DMS53 treated with DMSO at 0.1 percent for 48 hours (cell line): ENCODE data around the gene TUBA1B.
"Not testable (repeated sequence)": the region's sequence is repeated elsewhere in the genome, so short reads cannot be mapped to it uniquely, and the experiment has no call there.

Experiments
- DNase-seq: peaks from one replicate; lab custom pipeline; 2025; ENCODE audit not compliant: unreplicated experiment; lab: John Stamatoyannopoulos, UW

TUBA1B gene

GRCh38 chr12:49127971-49128370 lies 3.2 kb downstream of the TUBA1B start:
- DNase-seq, result not testable (repeated sequence)

GRCh38 chr12:49126852-49127763 lies 4.1 kb downstream of the TUBA1B start:
- no peak for DNase-seq

- DNase-seq, result peak; percentile 53
These were observed 10.0 kb downstream of the TUBA1B start for GRCh38 chr12:49121047-49121696.

- DNase-seq, result no peak
These were observed 20.0 kb downstream of the TUBA1B start for GRCh38 chr12:49111206-49111605.

- peak; percentile 89 for DNase-seq
These were observed 20.6 kb downstream of the TUBA1B start, which contains the start of gene LMBR1L for GRCh38 chr12:49110464-49111155. LMBR1L (minus strand) TSS chr12:49110847; CDS start chr12:49110555, 292 bp downstream.

- no peak for DNase-seq
These were observed 21.3 kb downstream of the TUBA1B start for GRCh38 chr12:49109641-49110463.

- no peak for DNase-seq
These were observed 22.2 kb downstream of the TUBA1B start for GRCh38 chr12:49108958-49109404.

- no peak for DNase-seq
These were observed 25.6 kb downstream of the TUBA1B start for GRCh38 chr12:49105504-49106084.

- DNase-seq, result no peak
These were observed 26.4 kb downstream of the TUBA1B start for GRCh38 chr12:49104822-49105221.

GRCh38 chr12:49100380-49100779 lies 30.8 kb downstream of the TUBA1B start:
- no peak for DNase-seq

GRCh38 chr12:49098703-49099102 lies 32.5 kb downstream of the TUBA1B start:
- DNase-seq, result no peak

GRCh38 chr12:49098035-49098451 lies 33.2 kb downstream of the TUBA1B start:
- DNase-seq, result no peak

GRCh38 chr12:49097381-49097780 lies 33.8 kb downstream of the TUBA1B start:
- no peak for DNase-seq

- DNase-seq, result no peak
These were observed 36.2 kb downstream of the TUBA1B start for GRCh38 chr12:49094975-49095365.

GRCh38 chr12:49094160-49094974 lies 36.8 kb downstream of the TUBA1B start, which contains the start of gene DHH:
DHH (minus strand) TSS chr12:49094801; CDS start chr12:49094512, 289 bp downstream.
- no peak for DNase-seq

- no peak for DNase-seq
These were observed 37.4 kb downstream of the TUBA1B start for GRCh38 chr12:49093792-49094159.

- DNase-seq, result no peak
These were observed 38.3 kb downstream of the TUBA1B start for GRCh38 chr12:49092816-49093406.

- DNase-seq, result no peak
These were observed 38.9 kb downstream of the TUBA1B start for GRCh38 chr12:49092086-49092815.

GRCh38 chr12:49091836-49092085 lies 39.4 kb downstream of the TUBA1B start:
- no peak for DNase-seq
